HG03565 (cell line): ENCODE data around the gene OTOP3.
"Not testable (repeated sequence)": the region's sequence is repeated elsewhere in the genome, so short reads cannot be mapped to it uniquely, and the experiment has no call there.

Source experiments
- ATAC-seq: cut with Tn5 transposase; IDR thresholded peaks from one replicate; pipeline ENCODE4 v1.9.1; 2021; ENCODE audit warnings: mild to moderate bottlenecking, moderate library complexity; ENCODE audit not compliant: unreplicated experiment

The OTOP3 gene

GRCh38 chr17:74935585-74936469, at the start of gene OTOP3:
Gene OTOP3, plus strand, starts transcription at chr17:74935898. Its CDS starts 24 bp downstream, at chr17:74935922.
- no peak for ATAC-seq

- ATAC-seq, result no peak
Observed at GRCh38 chr17:74888469-74888868, 47.2 kb upstream of the OTOP3 start.

GRCh38 chr17:74890554-74890953, 45.1 kb upstream of the OTOP3 start:
- ATAC-seq, result no peak

GRCh38 chr17:74892013-74892841, 43.5 kb upstream of the OTOP3 start:
- ATAC-seq, result no peak

GRCh38 chr17:74892974-74893911, 42.5 kb upstream of the OTOP3 start, which contains the start of gene FADS6:
Gene FADS6, minus strand, starts transcription at chr17:74893633. Its CDS starts 38 bp downstream, at chr17:74893595.
- no peak for ATAC-seq

- ATAC-seq, result no peak
Observed at GRCh38 chr17:74893936-74894671, 41.6 kb upstream of the OTOP3 start.

GRCh38 chr17:74898376-74898946, 37.2 kb upstream of the OTOP3 start:
- ATAC-seq, result no peak

- no peak for ATAC-seq
Observed at GRCh38 chr17:74900208-74900607, 35.5 kb upstream of the OTOP3 start.

GRCh38 chr17:74901353-74902135, 34.2 kb upstream of the OTOP3 start:
- ATAC-seq, result no peak

- no peak for ATAC-seq
Observed at GRCh38 chr17:74903034-74903433, 32.7 kb upstream of the OTOP3 start.

- ATAC-seq, result no peak
Observed at GRCh38 chr17:74903671-74904070, 32.0 kb upstream of the OTOP3 start.

GRCh38 chr17:74904687-74905409, 30.9 kb upstream of the OTOP3 start:
- ATAC-seq, result no peak

GRCh38 chr17:74906214-74906793, 29.4 kb upstream of the OTOP3 start:
- not testable (repeated sequence) for ATAC-seq

GRCh38 chr17:74907012-74907411, 28.7 kb upstream of the OTOP3 start:
- no peak for ATAC-seq

GRCh38 chr17:74909097-74909496, 26.6 kb upstream of the OTOP3 start:
- ATAC-seq, result not testable (repeated sequence)

- ATAC-seq, result not testable (repeated sequence)
Observed at GRCh38 chr17:74911423-74911822, 24.3 kb upstream of the OTOP3 start.

- no peak for ATAC-seq
Observed at GRCh38 chr17:74916136-74916850, 19.4 kb upstream of the OTOP3 start.
